Ecto neural progenitor cell (in vitro differentiated cells): ENCODE results near the gene HPF1.
"Not testable (repeated sequence)": the region's sequence is repeated elsewhere in the genome, so short reads cannot be mapped to it uniquely, and the experiment has no call there.

ENCODE experiments used
- DNase-seq: peaks from one replicate; pipeline ENCODE4 v3.0.0-alpha.2; 2018; ENCODE audit warnings: low spot score

Gene HPF1

DNA sequence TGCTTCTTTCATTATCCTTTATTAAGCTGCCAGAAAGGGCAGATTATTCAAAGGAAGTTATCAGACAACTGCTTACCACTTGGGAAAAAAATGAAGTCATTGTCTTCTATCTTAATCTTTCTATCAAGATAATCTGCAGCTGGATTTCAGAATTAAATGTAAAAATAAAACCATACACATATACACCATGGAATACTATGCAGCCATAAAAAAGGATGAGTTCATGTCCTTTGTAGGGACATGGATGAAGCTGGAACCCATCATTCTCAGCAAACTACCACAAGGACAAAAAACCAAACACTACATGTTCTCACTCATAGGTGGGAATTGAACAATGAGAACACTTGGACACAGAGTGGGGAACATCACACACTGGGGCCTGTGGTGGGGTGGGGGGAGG, 19.1 kb downstream of the HPF1 start:
- not testable (repeated sequence) for DNase-seq

DNA sequence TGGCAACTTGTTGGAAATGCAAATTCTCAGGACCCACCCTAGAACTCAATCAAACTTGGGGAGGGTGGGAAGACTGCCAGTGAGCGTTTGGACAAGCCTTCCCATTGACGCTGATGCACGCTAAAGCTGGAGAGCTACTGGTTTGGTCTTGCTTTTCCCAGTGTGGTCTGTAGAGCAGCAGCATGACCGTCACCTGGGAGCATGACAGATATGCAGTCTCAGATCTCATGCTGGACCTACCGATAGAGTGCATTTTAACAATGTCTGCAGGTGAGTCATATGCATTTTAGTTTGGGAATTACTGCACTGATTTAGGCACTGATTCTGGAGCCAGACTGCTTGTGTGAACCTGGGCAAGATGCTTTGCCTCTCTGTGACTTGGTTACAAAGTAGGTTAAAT, 27.2 kb downstream of the HPF1 start:
- DNase-seq: no peak

- no peak for DNase-seq
Observed at GRCh38 chr4:169727616-169728015, 30.1 kb downstream of the HPF1 start.

GRCh38 chr4:169724260-169724659, 33.5 kb downstream of the HPF1 start:
- no peak for DNase-seq

GRCh38 chr4:169723207-169723965, 34.4 kb downstream of the HPF1 start:
- no peak for DNase-seq

DNA sequence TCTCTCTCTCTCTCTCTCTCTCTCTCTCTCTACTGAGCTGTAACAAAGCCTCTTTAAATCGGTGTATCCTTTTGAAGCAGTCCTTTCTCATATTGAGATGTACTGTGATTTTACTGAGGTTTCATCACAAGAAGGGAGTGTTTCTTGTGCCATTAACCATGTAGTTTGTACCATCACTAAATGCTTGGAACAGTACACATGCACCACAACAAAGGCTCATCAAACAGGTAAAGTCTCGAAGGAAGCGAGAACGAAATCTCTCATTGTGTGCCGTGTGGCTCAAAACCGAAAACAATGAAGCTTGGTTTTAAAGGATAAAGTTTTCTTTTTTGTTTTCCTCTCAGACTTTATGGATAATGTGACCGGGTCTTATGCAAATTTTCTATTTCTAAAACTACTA, 37.2 kb downstream of the HPF1 start:
- DNase-seq: no peak

- no peak for DNase-seq
Observed at GRCh38 chr4:169716677-169717076, 41.1 kb downstream of the HPF1 start.

DNA sequence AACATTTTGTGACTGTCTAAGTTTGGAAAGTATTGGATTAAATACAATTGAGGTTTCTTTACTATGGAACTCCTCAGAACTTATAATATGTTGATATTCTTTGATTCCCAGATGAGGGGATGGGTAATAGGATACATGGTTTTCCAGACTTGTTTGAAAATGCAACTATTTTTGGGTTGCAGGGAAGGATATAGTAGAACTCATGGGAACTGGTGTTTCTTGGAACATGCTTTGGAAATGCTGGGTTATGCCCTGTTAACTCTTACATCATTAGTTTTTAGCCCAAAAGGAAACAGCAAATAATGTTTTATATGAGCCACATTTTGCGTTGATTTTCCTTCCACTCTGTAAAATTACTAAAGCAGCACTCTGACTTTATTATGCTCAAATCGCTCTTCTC, 41.9 kb downstream of the HPF1 start:
- DNase-seq: no peak

- DNase-seq: no peak
Observed at GRCh38 chr4:169707958-169708643, 49.6 kb downstream of the HPF1 start.

GRCh38 chr4:169698331-169698730, 59.4 kb downstream of the HPF1 start:
- no peak for DNase-seq

- DNase-seq: no peak
Observed at GRCh38 chr4:169690787-169691186, 67.0 kb downstream of the HPF1 start.

DNA sequence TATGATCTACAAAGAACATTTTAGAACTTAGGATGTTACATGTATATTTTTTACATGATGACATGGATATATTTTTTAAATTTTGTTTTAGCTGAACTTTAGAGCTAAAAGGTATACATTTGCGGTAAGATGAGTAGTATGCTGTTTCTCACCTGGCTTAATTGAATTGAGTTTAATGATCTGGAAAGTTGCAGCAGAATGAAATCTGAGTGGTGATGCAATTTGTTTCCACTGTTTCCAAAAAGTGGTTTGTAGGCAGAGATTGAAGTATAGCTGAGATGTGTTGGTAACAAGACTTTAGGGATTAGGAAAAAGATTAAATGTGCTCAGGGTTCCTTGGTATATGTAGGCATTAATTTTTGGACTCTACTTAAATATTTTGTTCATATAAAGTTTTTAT, 68.1 kb downstream of the HPF1 start:
- no peak for DNase-seq

GRCh38 chr4:169682372-169683047, 75.2 kb downstream of the HPF1 start:
- no peak for DNase-seq
